HCT116 (cell line): Measurements from ENCODE around the gene IL22RA2. TPM values are rescaled to one million over a fixed set of nuclear protein-coding genes. Genes with fewer than 3 reads are reported as not detected.

Experiments
- ATF3 ChIP-seq: IDR thresholded peaks from 2 replicates; pipeline ENCODE4 v1.6.1; 2012
- CBX3 ChIP-seq: IDR thresholded peaks from 2 replicates; pipeline ENCODE4 v1.6.1; 2012; ENCODE audit warnings: low read depth
- CTCF ChIP-seq, 3 experiments: fragments of 200-600 bp in 1 of 3; sonication (generic) in 1 of 3; IDR thresholded peaks in 2 of 3; conservative IDR thresholded peaks in 1 of 3; 2 replicates each; pipeline ENCODE4 v1.5.1; 2012 to 2017; ENCODE audit warnings: low read depth in 2 of 3, low read length in 2 of 3, antibody characterized with exemption in 1 of 3, borderline replicate concordance in 1 of 3, control low read depth in 1 of 3, mild to moderate bottlenecking in 1 of 3, mixed read lengths in 1 of 3, mixed run types in 1 of 3, moderate library complexity in 1 of 3; ENCODE audit not compliant: insufficient read depth in 1 of 3
- ELF1 ChIP-seq: IDR thresholded peaks from 2 replicates; pipeline ENCODE4 v1.6.1; 2012; ENCODE audit warnings: low read depth, borderline replicate concordance
- EZH2phosphoT487 ChIP-seq: fragments of 200-600 bp; IDR thresholded peaks from 2 replicates; pipeline ENCODE4 v1.6.1; 2018; ENCODE audit warnings: antibody characterized with exemption, borderline replicate concordance
- FOSL1 ChIP-seq: IDR thresholded peaks from 2 replicates; pipeline ENCODE4 v1.6.1; 2012; ENCODE audit warnings: low read depth
- POLR2A ChIP-seq: IDR thresholded peaks from 2 replicates; pipeline ENCODE4 v1.7.0; 2011; ENCODE audit warnings: borderline replicate concordance; ENCODE audit not compliant: insufficient read depth, insufficient read length; ENCODE audit errors: extremely low read depth
- RAD21 ChIP-seq: IDR thresholded peaks from 2 replicates; pipeline ENCODE4 v1.6.1; 2012; ENCODE audit warnings: low read depth, mild to moderate bottlenecking
- SP1 ChIP-seq: IDR thresholded peaks from 2 replicates; pipeline ENCODE4 v1.6.1; 2012; ENCODE audit warnings: low read depth
- SRF ChIP-seq: IDR thresholded peaks from 2 replicates; pipeline ENCODE4 v1.6.1; 2012; ENCODE audit warnings: low read depth
- YY1 ChIP-seq: IDR thresholded peaks from 2 replicates; pipeline ENCODE4 v1.6.1; 2011; ENCODE audit warnings: low read length, low read depth, moderate library complexity, mild to moderate bottlenecking; ENCODE audit not compliant: insufficient replicate concordance; ENCODE audit errors: extremely low read depth
- ZBTB33 ChIP-seq: IDR thresholded peaks from 2 replicates; pipeline ENCODE4 v1.6.1; 2011; ENCODE audit warnings: mild to moderate bottlenecking, low read length, moderate library complexity; ENCODE audit not compliant: insufficient replicate concordance; ENCODE audit errors: extremely low read depth
- ZFX ChIP-seq: fragments of 450-650 bp; IDR thresholded peaks from 2 replicates; pipeline ENCODE4 v1.6.1; 2017
- total RNA-seq: library from RNA; stranded (reverse); gene quantifications from one replicate; pipeline ENCODE4 v1.2.1, GENCODE V29; 2021; ENCODE audit not compliant: unreplicated experiment

Gene IL22RA2
- total RNA-seq, 1 experiment from 2014 or later: not detected

GRCh38 chr6:137161949-137162348 lies 11.5 kb downstream of the IL22RA2 start (continued):
- TF ChIP-seq ZBTB33 (no peak), ELF1 (no peak), FOSL1 (no peak), EZH2phosphoT487 (no peak), YY1 (no peak), SRF (no peak), ZFX (no peak), CTCF (IDR thresholded peaks at IDR 0.05 in 2 of 3, conservative IDR thresholded peaks at IDR 0.05 in 1 of 3; ENCODE audit: borderline replicate concordance in 1 of 3, insufficient read depth in 1 of 3, low read depth in 2 of 3, low read length in 2 of 3) (no peak), RAD21 (no peak), CBX3 (no peak), SP1 (no peak), POLR2A (no peak), ATF3 (no peak)
